Stimulated activated CD4-positive, alpha-beta T cell treated with anti-CD3 and anti-CD28 coated beads, TNF-alpha, amount 100 ng/mL, for 48 hours (primary cell): ENCODE data around the gene PDIA3.
"Not testable (repeated sequence)": the region's sequence is repeated elsewhere in the genome, so short reads cannot be mapped to it uniquely, and the experiment has no call there.

ENCODE experiments used
- DNase-seq, 3 donors: peaks; one replicate each; pipeline ENCODE4 v3.0.0-alpha.2; 2020; ENCODE audit warnings: low read depth in 3 of 3

The PDIA3 gene

GRCh38 chr15:43746245-43746902 is at the start of gene PDIA3:
Gene PDIA3 (plus strand): TSS chr15:43746438. CDS start chr15:43746540, 102 bp downstream.
- DNase-seq, result peak; percentile 75 to 84 (median 80)

- no peak for DNase-seq
Measured at GRCh38 chr15:43702174-43702573, 44.1 kb upstream of the PDIA3 start.

GRCh38 chr15:43702701-43703424 is 43.4 kb upstream of the PDIA3 start:
- DNase-seq, result no peak

- DNase-seq, result not testable (repeated sequence)
Measured at GRCh38 chr15:43710431-43711131, 35.7 kb upstream of the PDIA3 start.

GRCh38 chr15:43723151-43723550 is 23.1 kb upstream of the PDIA3 start:
- no peak for DNase-seq

- DNase-seq, result not testable (repeated sequence)
Measured at GRCh38 chr15:43726306-43726705, 19.9 kb upstream of the PDIA3 start.

GRCh38 chr15:43728053-43728725 is 18.0 kb upstream of the PDIA3 start:
- not testable (repeated sequence) for DNase-seq

GRCh38 chr15:43735416-43735815 is 10.8 kb upstream of the PDIA3 start:
- no peak for DNase-seq

GRCh38 chr15:43746903-43747309 is 668 bp downstream of the PDIA3 start:
- DNase-seq, result peak in 1 of 3 donors; percentile 7

GRCh38 chr15:43748376-43748775 is 2.1 kb downstream of the PDIA3 start:
- DNase-seq, result no peak

- DNase-seq, result peak in 1 of 3 donors; percentile 23
Measured at GRCh38 chr15:43749690-43750345, 3.6 kb downstream of the PDIA3 start.

GRCh38 chr15:43751885-43752284 is 5.6 kb downstream of the PDIA3 start:
- no peak for DNase-seq

GRCh38 chr15:43762824-43763223 is 16.6 kb downstream of the PDIA3 start:
- DNase-seq, result no peak

- no peak for DNase-seq
Measured at GRCh38 chr15:43763819-43764446, 17.7 kb downstream of the PDIA3 start.

- peak in 1 of 3 donors; percentile 50 for DNase-seq
Measured at GRCh38 chr15:43769584-43770228, 23.5 kb downstream of the PDIA3 start.

- DNase-seq, result no peak
Measured at GRCh38 chr15:43771816-43772215, 25.6 kb downstream of the PDIA3 start.

- no peak for DNase-seq
Measured at GRCh38 chr15:43772624-43773023, 26.4 kb downstream of the PDIA3 start.

GRCh38 chr15:43774062-43774461 is 27.8 kb downstream of the PDIA3 start:
- no peak for DNase-seq

GRCh38 chr15:43775411-43775965 is 29.2 kb downstream of the PDIA3 start:
- no peak for DNase-seq

GRCh38 chr15:43776101-43776717 is 30.0 kb downstream of the PDIA3 start:
- DNase-seq, result no peak
